Measurements from ENCODE around the gene MUS81. TPM values are rescaled to one million over a fixed set of nuclear protein-coding genes. Genes with fewer than 3 reads are reported as not detected.

Gene MUS81
- total and polyA plus RNA-seq, 2 of the 13 experiments (the other 11 are each of a cell fraction or from before 2014, with no cell fraction given): 25.6 to 30.2 TPM

DNA sequence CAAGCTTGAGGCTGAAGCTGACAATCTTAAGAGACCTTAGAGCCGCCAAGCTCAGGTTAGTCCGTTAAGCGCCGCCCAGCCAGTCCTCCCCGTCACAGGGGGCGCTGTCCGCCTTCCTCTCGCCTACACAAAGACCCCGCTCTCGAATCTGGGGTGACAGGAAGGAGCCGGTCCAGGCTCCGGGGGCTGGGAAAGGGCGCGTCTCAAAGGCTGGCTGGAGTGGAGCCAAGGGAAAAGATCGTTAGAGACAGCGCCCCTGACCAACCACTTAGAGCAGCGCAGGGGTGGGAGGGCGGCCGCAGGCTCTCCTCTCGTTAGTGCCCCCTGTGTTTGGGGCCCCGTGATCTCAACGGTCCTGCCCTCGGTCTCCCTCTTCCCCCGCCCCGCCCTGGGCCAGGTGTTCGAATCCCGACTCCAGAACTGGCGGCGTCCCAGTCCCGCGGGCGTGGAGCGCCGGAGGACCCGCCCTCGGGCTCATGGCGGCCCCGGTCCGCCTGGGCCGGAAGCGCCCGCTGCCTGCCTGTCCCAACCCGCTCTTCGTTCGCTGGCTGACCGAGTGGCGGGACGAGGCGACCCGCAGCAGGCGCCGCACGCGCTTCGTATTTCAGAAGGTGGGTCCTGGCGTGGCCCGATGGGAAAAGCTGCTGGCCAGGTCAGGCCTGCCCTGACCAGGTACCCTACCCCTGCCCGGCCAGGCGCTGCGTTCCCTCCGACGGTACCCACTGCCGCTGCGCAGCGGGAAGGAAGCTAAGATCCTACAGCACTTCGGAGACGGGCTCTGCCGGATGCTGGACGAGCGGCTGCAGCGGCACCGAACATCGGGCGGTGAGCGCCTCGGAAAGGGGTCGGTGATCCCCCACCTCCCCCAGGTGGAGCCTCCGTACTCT, at the start of gene MUS81 (continued):
- TF ChIP-seq, protein P1, sequence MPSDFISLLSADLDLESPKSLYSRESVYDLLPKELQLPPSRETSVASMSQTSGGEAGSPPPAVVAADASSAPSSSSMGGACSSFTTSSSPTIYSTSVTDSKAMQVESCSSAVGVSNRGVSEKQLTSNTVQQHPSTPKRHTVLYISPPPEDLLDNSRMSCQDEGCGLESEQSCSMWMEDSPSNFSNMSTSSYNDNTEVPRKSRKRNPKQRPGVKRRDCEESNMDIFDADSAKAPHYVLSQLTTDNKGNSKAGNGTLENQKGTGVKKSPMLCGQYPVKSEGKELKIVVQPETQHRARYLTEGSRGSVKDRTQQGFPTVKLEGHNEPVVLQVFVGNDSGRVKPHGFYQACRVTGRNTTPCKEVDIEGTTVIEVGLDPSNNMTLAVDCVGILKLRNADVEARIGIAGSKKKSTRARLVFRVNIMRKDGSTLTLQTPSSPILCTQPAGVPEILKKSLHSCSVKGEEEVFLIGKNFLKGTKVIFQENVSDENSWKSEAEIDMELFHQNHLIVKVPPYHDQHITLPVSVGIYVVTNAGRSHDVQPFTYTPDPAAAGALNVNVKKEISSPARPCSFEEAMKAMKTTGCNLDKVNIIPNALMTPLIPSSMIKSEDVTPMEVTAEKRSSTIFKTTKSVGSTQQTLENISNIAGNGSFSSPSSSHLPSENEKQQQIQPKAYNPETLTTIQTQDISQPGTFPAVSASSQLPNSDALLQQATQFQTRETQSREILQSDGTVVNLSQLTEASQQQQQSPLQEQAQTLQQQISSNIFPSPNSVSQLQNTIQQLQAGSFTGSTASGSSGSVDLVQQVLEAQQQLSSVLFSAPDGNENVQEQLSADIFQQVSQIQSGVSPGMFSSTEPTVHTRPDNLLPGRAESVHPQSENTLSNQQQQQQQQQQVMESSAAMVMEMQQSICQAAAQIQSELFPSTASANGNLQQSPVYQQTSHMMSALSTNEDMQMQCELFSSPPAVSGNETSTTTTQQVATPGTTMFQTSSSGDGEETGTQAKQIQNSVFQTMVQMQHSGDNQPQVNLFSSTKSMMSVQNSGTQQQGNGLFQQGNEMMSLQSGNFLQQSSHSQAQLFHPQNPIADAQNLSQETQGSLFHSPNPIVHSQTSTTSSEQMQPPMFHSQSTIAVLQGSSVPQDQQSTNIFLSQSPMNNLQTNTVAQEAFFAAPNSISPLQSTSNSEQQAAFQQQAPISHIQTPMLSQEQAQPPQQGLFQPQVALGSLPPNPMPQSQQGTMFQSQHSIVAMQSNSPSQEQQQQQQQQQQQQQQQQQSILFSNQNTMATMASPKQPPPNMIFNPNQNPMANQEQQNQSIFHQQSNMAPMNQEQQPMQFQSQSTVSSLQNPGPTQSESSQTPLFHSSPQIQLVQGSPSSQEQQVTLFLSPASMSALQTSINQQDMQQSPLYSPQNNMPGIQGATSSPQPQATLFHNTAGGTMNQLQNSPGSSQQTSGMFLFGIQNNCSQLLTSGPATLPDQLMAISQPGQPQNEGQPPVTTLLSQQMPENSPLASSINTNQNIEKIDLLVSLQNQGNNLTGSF (CRISPR knock-in tag; IDR thresholded peaks at IDR 0.05): peak; percentile 36
- TF ChIP-seq, protein P2, sequence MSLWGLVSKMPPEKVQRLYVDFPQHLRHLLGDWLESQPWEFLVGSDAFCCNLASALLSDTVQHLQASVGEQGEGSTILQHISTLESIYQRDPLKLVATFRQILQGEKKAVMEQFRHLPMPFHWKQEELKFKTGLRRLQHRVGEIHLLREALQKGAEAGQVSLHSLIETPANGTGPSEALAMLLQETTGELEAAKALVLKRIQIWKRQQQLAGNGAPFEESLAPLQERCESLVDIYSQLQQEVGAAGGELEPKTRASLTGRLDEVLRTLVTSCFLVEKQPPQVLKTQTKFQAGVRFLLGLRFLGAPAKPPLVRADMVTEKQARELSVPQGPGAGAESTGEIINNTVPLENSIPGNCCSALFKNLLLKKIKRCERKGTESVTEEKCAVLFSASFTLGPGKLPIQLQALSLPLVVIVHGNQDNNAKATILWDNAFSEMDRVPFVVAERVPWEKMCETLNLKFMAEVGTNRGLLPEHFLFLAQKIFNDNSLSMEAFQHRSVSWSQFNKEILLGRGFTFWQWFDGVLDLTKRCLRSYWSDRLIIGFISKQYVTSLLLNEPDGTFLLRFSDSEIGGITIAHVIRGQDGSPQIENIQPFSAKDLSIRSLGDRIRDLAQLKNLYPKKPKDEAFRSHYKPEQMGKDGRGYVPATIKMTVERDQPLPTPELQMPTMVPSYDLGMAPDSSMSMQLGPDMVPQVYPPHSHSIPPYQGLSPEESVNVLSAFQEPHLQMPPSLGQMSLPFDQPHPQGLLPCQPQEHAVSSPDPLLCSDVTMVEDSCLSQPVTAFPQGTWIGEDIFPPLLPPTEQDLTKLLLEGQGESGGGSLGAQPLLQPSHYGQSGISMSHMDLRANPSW (CRISPR knock-in tag; IDR thresholded peaks at IDR 0.05; ENCODE audit: borderline replicate concordance): 0 out of 2 replicates have a peak, but pooled peaks have one; percentile 81
- TF ChIP-seq ZNF451 (CRISPR knock-in tag; IDR thresholded peaks at IDR 0.05) (no peak), RCOR2 (CRISPR knock-in tag; IDR thresholded peaks at IDR 0.05) (0 out of 2 replicates have a peak, but pooled peaks have one; percentile 49), ZNF136 (CRISPR knock-in tag; IDR thresholded peaks at IDR 0.05; ENCODE audit: low read depth) (no peak; the same call in 1 of the 2 replicates), ZNF550 (CRISPR knock-in tag; IDR thresholded peaks at IDR 0.05; ENCODE audit: borderline replicate concordance) (no peak), EZH2 (conservative IDR thresholded peaks at IDR 0.05; ENCODE audit: low read depth, low read length) (no peak), TCF12 (IDR thresholded peaks at IDR 0.05) (no peak), TCF12 (CRISPR knock-in tag; IDR thresholded peaks at IDR 0.05) (peak; percentile 79), SP5 (CRISPR knock-in tag; IDR thresholded peaks at IDR 0.05; ENCODE audit: borderline replicate concordance, low read depth) (peak; percentile 34; the same call in 1 of the 2 replicates), HHEX (CRISPR knock-in tag; IDR thresholded peaks at IDR 0.05) (no peak), ZNF572 (CRISPR knock-in tag; IDR thresholded peaks at IDR 0.05) (no peak; the same call in 1 of the 2 replicates), SOX5 (CRISPR knock-in tag; IDR thresholded peaks at IDR 0.05; ENCODE audit: borderline replicate concordance) (peak; percentile 60), RBM39 (IDR thresholded peaks at IDR 0.05; ENCODE audit: low read depth, low read length, poor library complexity, severe bottlenecking) (peak; percentile 75)
- TF ChIP-seq, protein P3, sequence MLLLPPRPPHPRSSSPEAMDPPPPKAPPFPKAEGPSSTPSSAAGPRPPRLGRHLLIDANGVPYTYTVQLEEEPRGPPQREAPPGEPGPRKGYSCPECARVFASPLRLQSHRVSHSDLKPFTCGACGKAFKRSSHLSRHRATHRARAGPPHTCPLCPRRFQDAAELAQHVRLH (CRISPR knock-in tag; IDR thresholded peaks at IDR 0.05; ENCODE audit: borderline replicate concordance, low read depth): no peak; the same call in 1 of the 2 replicates
- TF ChIP-seq, protein P4, sequence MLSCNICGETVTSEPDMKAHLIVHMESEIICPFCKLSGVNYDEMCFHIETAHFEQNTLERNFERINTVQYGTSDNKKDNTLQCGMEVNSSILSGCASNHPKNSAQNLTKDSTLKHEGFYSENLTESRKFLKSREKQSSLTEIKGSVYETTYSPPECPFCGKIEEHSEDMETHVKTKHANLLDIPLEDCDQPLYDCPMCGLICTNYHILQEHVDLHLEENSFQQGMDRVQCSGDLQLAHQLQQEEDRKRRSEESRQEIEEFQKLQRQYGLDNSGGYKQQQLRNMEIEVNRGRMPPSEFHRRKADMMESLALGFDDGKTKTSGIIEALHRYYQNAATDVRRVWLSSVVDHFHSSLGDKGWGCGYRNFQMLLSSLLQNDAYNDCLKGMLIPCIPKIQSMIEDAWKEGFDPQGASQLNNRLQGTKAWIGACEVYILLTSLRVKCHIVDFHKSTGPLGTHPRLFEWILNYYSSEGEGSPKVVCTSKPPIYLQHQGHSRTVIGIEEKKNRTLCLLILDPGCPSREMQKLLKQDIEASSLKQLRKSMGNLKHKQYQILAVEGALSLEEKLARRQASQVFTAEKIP (CRISPR knock-in tag; IDR thresholded peaks at IDR 0.05; ENCODE audit: borderline replicate concordance): no peak
- TF ChIP-seq, protein P5, sequence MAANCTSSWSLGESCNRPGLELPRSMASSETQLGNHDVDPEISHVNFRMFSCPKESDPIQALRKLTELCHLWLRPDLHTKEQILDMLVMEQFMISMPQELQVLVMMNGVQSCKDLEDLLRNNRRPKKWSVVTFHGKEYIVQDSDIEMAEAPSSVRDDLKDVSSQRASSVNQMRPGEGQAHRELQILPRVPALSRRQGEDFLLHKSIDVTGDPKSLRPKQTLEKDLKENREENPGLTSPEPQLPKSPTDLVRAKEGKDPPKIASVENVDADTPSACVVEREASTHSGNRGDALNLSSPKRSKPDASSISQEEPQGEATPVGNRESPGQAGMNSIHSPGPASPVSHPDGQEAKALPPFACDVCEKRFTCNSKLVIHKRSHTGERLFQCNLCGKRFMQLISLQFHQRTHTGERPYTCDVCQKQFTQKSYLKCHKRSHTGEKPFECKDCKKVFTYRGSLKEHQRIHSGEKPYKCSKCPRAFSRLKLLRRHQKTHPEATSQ (CRISPR knock-in tag; IDR thresholded peaks at IDR 0.05; ENCODE audit: borderline replicate concordance): no peak

All from HepG2 (cell line).